Hepatocyte (in vitro differentiated cells): ENCODE results near the gene MVB12B.

Experiments used
- CTCF ChIP-seq: fragments of 200-600 bp; sonication (generic); IDR thresholded peaks from 2 replicates; pipeline ENCODE4 v1.5.1; 2016; ENCODE audit warnings: antibody characterized with exemption, mild to moderate bottlenecking; ENCODE audit not compliant: poor library complexity
- EZH2phosphoT487 ChIP-seq: fragments of 200-600 bp; sonication (generic); IDR thresholded peaks from one replicate; pipeline ENCODE4 v1.6.1; 2018; ENCODE audit warnings: antibody characterized with exemption, mild to moderate bottlenecking, low read depth, moderate library complexity; ENCODE audit not compliant: unreplicated experiment, severe bottlenecking

GRCh38 chr9:126423916-126424185 is 97.2 kb downstream of the MVB12B start:
- TF ChIP-seq CTCF (no peak), EZH2phosphoT487 (no peak)
